GM19468 (cell line): ENCODE results near the gene SERBP1.
"Not testable (repeated sequence)": the region's sequence is repeated elsewhere in the genome, so short reads cannot be mapped to it uniquely, and the experiment has no call there.

Experiments
- ATAC-seq: cut with Tn5 transposase; IDR thresholded peaks from one replicate; pipeline ENCODE4 v1.9.1; 2021; ENCODE audit warnings: mild to moderate bottlenecking, moderate library complexity, moderate number of reproducible peaks; ENCODE audit not compliant: unreplicated experiment; ENCODE audit errors: extremely low read depth

SERBP1 gene

GRCh38 chr1:67415041-67415440 lies 15.2 kb downstream of the SERBP1 start:
- no peak for ATAC-seq

GRCh38 chr1:67414574-67414973 lies 15.6 kb downstream of the SERBP1 start:
- no peak for ATAC-seq

GRCh38 chr1:67413101-67413500 lies 17.1 kb downstream of the SERBP1 start:
- ATAC-seq = not testable (repeated sequence)

GRCh38 chr1:67408148-67408547 lies 22.1 kb downstream of the SERBP1 start:
- ATAC-seq = no peak

- ATAC-seq = no peak
Measured at GRCh38 chr1:67407498-67407897, 22.7 kb downstream of the SERBP1 start.

- ATAC-seq = no peak
Measured at GRCh38 chr1:67405473-67406245, 24.5 kb downstream of the SERBP1 start.

- ATAC-seq = no peak
Measured at GRCh38 chr1:67404212-67404620, 26.0 kb downstream of the SERBP1 start.

GRCh38 chr1:67401443-67401842 lies 28.8 kb downstream of the SERBP1 start:
- no peak for ATAC-seq

- not testable (repeated sequence) for ATAC-seq
Measured at GRCh38 chr1:67400029-67400786, 30.0 kb downstream of the SERBP1 start.

GRCh38 chr1:67399199-67399993 lies 30.8 kb downstream of the SERBP1 start:
- no peak for ATAC-seq

- ATAC-seq = no peak
Measured at GRCh38 chr1:67394548-67394947, 35.7 kb downstream of the SERBP1 start.

- ATAC-seq = no peak
Measured at GRCh38 chr1:67393737-67394136, 36.5 kb downstream of the SERBP1 start.

- no peak for ATAC-seq
Measured at GRCh38 chr1:67393240-67393639, 37.0 kb downstream of the SERBP1 start.

GRCh38 chr1:67390041-67390887 lies 39.9 kb downstream of the SERBP1 start:
- ATAC-seq = no peak

GRCh38 chr1:67383999-67384638 lies 46.1 kb downstream of the SERBP1 start:
- ATAC-seq = no peak

- no peak for ATAC-seq
Measured at GRCh38 chr1:67382292-67382691, 47.9 kb downstream of the SERBP1 start.

- ATAC-seq = no peak
Measured at GRCh38 chr1:67381154-67381553, 49.0 kb downstream of the SERBP1 start.

- no peak for ATAC-seq
Measured at GRCh38 chr1:67377253-67377652, 52.9 kb downstream of the SERBP1 start.

GRCh38 chr1:67376381-67376780 lies 53.8 kb downstream of the SERBP1 start:
- ATAC-seq = no peak
